H9 (cell line): ENCODE measurements around the gene PFN2. TPM values are rescaled to one million over a fixed set of nuclear protein-coding genes. Genes with fewer than 3 reads are reported as not detected.

Experiments used
- DNase-seq: peaks from one replicate; pipeline ENCODE4 v3.0.0-alpha.2; 2017
- H2AFZ ChIP-seq: one replicate; pipeline ENCODE4 v1.6.1; 2013; ENCODE audit warnings: mild to moderate bottlenecking, low read length, control low read depth, moderate library complexity
- H2AK5ac ChIP-seq: 2 replicates; pipeline ENCODE4 v1.6.1; 2013; ENCODE audit warnings: low read length, control low read depth, mixed read lengths; ENCODE audit not compliant: insufficient read length
- H2BK120ac ChIP-seq: one replicate; pipeline ENCODE4 v1.6.1; 2013; ENCODE audit warnings: low read depth, mild to moderate bottlenecking, low read length, control low read depth, inconsistent platforms; ENCODE audit not compliant: poor library complexity, severe bottlenecking
- H2BK12ac ChIP-seq: 2 replicates; pipeline ENCODE4 v1.6.1; 2013; ENCODE audit warnings: low read length, control low read depth, mixed read lengths, low read depth; ENCODE audit not compliant: insufficient read length
- H2BK15ac ChIP-seq: 2 replicates; pipeline ENCODE4 v1.6.1; 2013; ENCODE audit warnings: low read depth, low read length, control low read depth
- H2BK20ac ChIP-seq: one replicate; pipeline ENCODE4 v1.6.1; 2013; ENCODE audit warnings: low read depth, mild to moderate bottlenecking, low read length, control low read depth, inconsistent platforms; ENCODE audit not compliant: poor library complexity, severe bottlenecking
- H2BK5ac ChIP-seq: 2 replicates; pipeline ENCODE4 v1.6.1; 2013; ENCODE audit warnings: low read length, control low read depth, mixed read lengths; ENCODE audit not compliant: insufficient read length
- H3K14ac ChIP-seq: 2 replicates; pipeline ENCODE4 v1.6.1; 2013; ENCODE audit warnings: low read length, control low read depth; ENCODE audit not compliant: insufficient read depth
- H3K18ac ChIP-seq: 2 replicates; pipeline ENCODE4 v1.6.1; 2013; ENCODE audit warnings: low read depth, mild to moderate bottlenecking, mixed read lengths, low read length, control low read depth; ENCODE audit not compliant: insufficient read length
- H3K23ac ChIP-seq: 2 replicates; pipeline ENCODE4 v1.6.1; 2013; ENCODE audit warnings: low read length, control low read depth, mixed read lengths, low read depth; ENCODE audit not compliant: insufficient read length
- H3K23me2 ChIP-seq: 2 replicates; pipeline ENCODE4 v1.6.1; 2013; ENCODE audit warnings: low read depth, mild to moderate bottlenecking, mixed read lengths, low read length, control low read depth; ENCODE audit not compliant: insufficient read length, poor library complexity, severe bottlenecking
- H3K27ac ChIP-seq: 2 replicates; pipeline ENCODE4 v1.5.1; 2013; ENCODE audit warnings: low read length, control low read depth, mixed read lengths, low read depth; ENCODE audit not compliant: insufficient read length
- H3K27me3 ChIP-seq: 2 replicates; pipeline ENCODE4 v1.6.1; 2013; ENCODE audit warnings: low read length, control low read depth, inconsistent platforms; ENCODE audit not compliant: insufficient read depth
- H3K4ac ChIP-seq: 2 replicates; pipeline ENCODE4 v1.6.1; 2013; ENCODE audit warnings: low read depth, mild to moderate bottlenecking, control low read depth, inconsistent platforms, low read length, moderate library complexity
- H3K4me1 ChIP-seq: 2 replicates; pipeline ENCODE4 v1.6.1; 2013; ENCODE audit warnings: low read length, control low read depth, inconsistent platforms; ENCODE audit not compliant: insufficient read depth
- H3K4me2 ChIP-seq: 2 replicates; pipeline ENCODE4 v1.6.1; 2013; ENCODE audit warnings: low read length, control low read depth, mixed read lengths; ENCODE audit not compliant: insufficient read length, insufficient read depth
- H3K56ac ChIP-seq: 2 replicates; pipeline ENCODE4 v1.6.1; 2013; ENCODE audit warnings: low read depth, mild to moderate bottlenecking, mixed read lengths, low read length, control low read depth; ENCODE audit not compliant: insufficient read length
- H3K79me1 ChIP-seq: 2 replicates; pipeline ENCODE4 v1.6.1; 2013; ENCODE audit warnings: low read depth, mild to moderate bottlenecking, moderate library complexity, low read length, control low read depth, inconsistent platforms; ENCODE audit not compliant: insufficient read depth, poor library complexity, severe bottlenecking
- H3K79me2 ChIP-seq: 2 replicates; pipeline ENCODE4 v1.6.1; 2013; ENCODE audit warnings: low read length, control low read depth, inconsistent platforms; ENCODE audit not compliant: insufficient read depth
- H3K9ac ChIP-seq: 2 replicates; pipeline ENCODE4 v1.6.1; 2013; ENCODE audit warnings: low read length, control low read depth, mixed read lengths; ENCODE audit not compliant: insufficient read length; ENCODE audit errors: extremely low read depth
- H3K9me3 ChIP-seq: one replicate; pipeline ENCODE4 v1.6.1; 2013; ENCODE audit warnings: low read depth, low read length, inconsistent platforms; ENCODE audit not compliant: control insufficient read depth
- H3T11ph ChIP-seq: one replicate; pipeline ENCODE4 v1.6.1; 2013; ENCODE audit warnings: mild to moderate bottlenecking, low read length, control low read depth, inconsistent platforms
- H4K20me1 ChIP-seq: one replicate; pipeline ENCODE4 v1.6.1; 2013; ENCODE audit not compliant: control insufficient read depth, insufficient read length, insufficient read depth
- H4K5ac ChIP-seq: 2 replicates; pipeline ENCODE4 v1.6.1; 2013; ENCODE audit warnings: low read depth, mild to moderate bottlenecking, mixed read lengths, low read length, control low read depth; ENCODE audit not compliant: insufficient read length
- H4K8ac ChIP-seq: replicated peaks from 2 replicates; pipeline ENCODE4 v1.6.1; 2013; ENCODE audit warnings: low read length, control low read depth, mixed read lengths, low read depth; ENCODE audit not compliant: insufficient read length
- H4K91ac ChIP-seq: 2 replicates; pipeline ENCODE4 v1.6.1; 2013; ENCODE audit warnings: low read depth, mild to moderate bottlenecking, moderate library complexity, mixed read lengths, low read length, control low read depth; ENCODE audit not compliant: insufficient read length
- H3K27ac Mint-ChIP-seq, 3 experiments: 2 replicates in 2 of 3; 3 replicates in 1 of 3; pipeline ENCODE4 v1.8.0; 2020 to 2021; ENCODE audit warnings: mixed read lengths in 3 of 3, mild to moderate bottlenecking in 1 of 3, moderate library complexity in 1 of 3
- H3K27me3 Mint-ChIP-seq: 2 replicates; pipeline ENCODE4 v1.8.0; 2021; ENCODE audit warnings: low read depth, mild to moderate bottlenecking, moderate library complexity, mixed read lengths
- H3K36me3 Mint-ChIP-seq, 3 experiments: 2 replicates in 2 of 3; 3 replicates in 1 of 3; pipeline ENCODE4 v1.8.0; 2020 to 2021; ENCODE audit warnings: low read depth in 3 of 3, mixed read lengths in 3 of 3; ENCODE audit not compliant: insufficient read depth in 1 of 3
- H3K4me1 Mint-ChIP-seq, 2 experiments: 2 replicates each; pipeline ENCODE4 v1.8.0; 2020; ENCODE audit warnings: mixed read lengths in 2 of 2
- H3K4me3 Mint-ChIP-seq, 2 experiments: 2 replicates in 1 of 2; 3 replicates in 1 of 2; pipeline ENCODE4 v1.8.0; 2020 to 2021; ENCODE audit warnings: mild to moderate bottlenecking in 2 of 2, mixed read lengths in 2 of 2, moderate library complexity in 1 of 2
- H3K9me3 Mint-ChIP-seq, 2 experiments: 2 replicates in 1 of 2; 3 replicates in 1 of 2; pipeline ENCODE4 v1.8.0; 2020; ENCODE audit warnings: mild to moderate bottlenecking in 2 of 2, mixed read lengths in 2 of 2, moderate library complexity in 1 of 2
- CTCF ChIP-seq: fragments of 200-600 bp; sonication (generic); conservative IDR thresholded peaks from 3 replicates; pipeline ENCODE4 v1.8.0; 2021; ENCODE audit warnings: antibody characterized with exemption, mild to moderate bottlenecking
- total RNA-seq: library from RNA; stranded (reverse); gene quantifications from 2 replicates; pipeline ENCODE4 v1.2.1, GENCODE V29; 2021

PFN2 gene
- total RNA-seq, 1 experiment from 2014 or later = 174 TPM

DNA sequence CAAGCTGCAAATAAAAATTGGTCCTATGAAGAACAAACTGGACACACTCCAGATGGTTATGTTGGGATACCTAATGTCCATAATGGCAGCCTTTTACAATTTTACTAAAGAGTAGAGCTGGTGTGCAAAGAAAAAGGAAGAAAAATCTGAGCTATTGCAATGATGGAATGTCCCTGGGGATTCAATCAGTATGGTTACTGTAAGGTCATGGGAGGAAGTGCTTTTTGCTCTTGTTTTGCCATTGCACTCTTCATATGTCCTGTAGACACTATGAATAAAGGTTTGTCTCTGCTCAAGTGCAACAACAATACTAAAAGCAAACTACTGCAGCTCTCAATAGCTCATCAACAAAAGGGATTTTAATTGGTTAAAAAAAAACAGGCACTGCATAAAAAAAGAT, 5.4 kb downstream of the PFN2 start:
- H3K4me2 ChIP-seq = no peak overlapping the region
- H3K18ac ChIP-seq = no peak overlapping the region
- no peaks in the 10 kb centered on the region for H3K27me3 Mint-ChIP-seq
- H2BK5ac ChIP-seq = no peak overlapping the region
- no peak overlapping the region for H2BK20ac ChIP-seq
- no peaks in the 10 kb centered on the region for H3K27me3 ChIP-seq
- H3K27ac Mint-ChIP-seq = peak overlapping the region in 1 of 3 experiments; percentile 77; a peak in 2 of 7 replicates
- H3K14ac ChIP-seq = no peak overlapping the region
- no peak overlapping the region for H3K9ac ChIP-seq
- no peak overlapping the region for H3K23ac ChIP-seq
- H3K36me3 Mint-ChIP-seq = peaks cover 37 to 56% (median 41%) of the 10 kb centered on the region in 3 experiments
- H3K79me2 ChIP-seq = peaks cover 30% of the 10 kb centered on the region; the same call in 1 of the 2 replicates
- no peaks in the 10 kb centered on the region; a peak in 1 of 5 replicates for H3K9me3 Mint-ChIP-seq
- 0 out of 2 replicates have a peak, but pooled peaks cover 2% of the 10 kb centered on the region for H3K4me1 ChIP-seq
- H3K4me3 Mint-ChIP-seq = no peak overlapping the region
- peaks cover 42 to 46% of the 10 kb centered on the region in 2 experiments for H3K4me1 Mint-ChIP-seq
- no peaks in the 10 kb centered on the region for H4K20me1 ChIP-seq
- peaks cover 10% of the 10 kb centered on the region for H3K23me2 ChIP-seq
- no peak overlapping the region for H3T11ph ChIP-seq
- H2BK15ac ChIP-seq = no peak overlapping the region
- peaks cover 4% of the 10 kb centered on the region for H3K79me1 ChIP-seq
- H3K4ac ChIP-seq = no peak overlapping the region
- no peak overlapping the region for H2BK120ac ChIP-seq
- no peak overlapping the region for H4K91ac ChIP-seq
- H3K9me3 ChIP-seq = no peaks in the 10 kb centered on the region
- no peak overlapping the region for H3K27ac ChIP-seq
- no peak overlapping the region for H2AK5ac ChIP-seq
- no peak overlapping the region for H4K5ac ChIP-seq
- H2AFZ ChIP-seq = no peak overlapping the region
- no peak for TF ChIP-seq CTCF
- no peak overlapping the region for H4K8ac ChIP-seq
- H2BK12ac ChIP-seq = no peak overlapping the region
- H3K56ac ChIP-seq = no peak overlapping the region
- DNase-seq = no peak
